ENCODE measurements around the gene RBM34. TPM values are rescaled to one million over a fixed set of nuclear protein-coding genes. Genes with fewer than 3 reads are reported as not detected.

The RBM34 gene
- total and polyA plus RNA-seq, 10 of the 15 experiments (the other 5 are each of a cell fraction or from before 2014, with no cell fraction given), result 46.4 to 132 (median 109) TPM

DNA sequence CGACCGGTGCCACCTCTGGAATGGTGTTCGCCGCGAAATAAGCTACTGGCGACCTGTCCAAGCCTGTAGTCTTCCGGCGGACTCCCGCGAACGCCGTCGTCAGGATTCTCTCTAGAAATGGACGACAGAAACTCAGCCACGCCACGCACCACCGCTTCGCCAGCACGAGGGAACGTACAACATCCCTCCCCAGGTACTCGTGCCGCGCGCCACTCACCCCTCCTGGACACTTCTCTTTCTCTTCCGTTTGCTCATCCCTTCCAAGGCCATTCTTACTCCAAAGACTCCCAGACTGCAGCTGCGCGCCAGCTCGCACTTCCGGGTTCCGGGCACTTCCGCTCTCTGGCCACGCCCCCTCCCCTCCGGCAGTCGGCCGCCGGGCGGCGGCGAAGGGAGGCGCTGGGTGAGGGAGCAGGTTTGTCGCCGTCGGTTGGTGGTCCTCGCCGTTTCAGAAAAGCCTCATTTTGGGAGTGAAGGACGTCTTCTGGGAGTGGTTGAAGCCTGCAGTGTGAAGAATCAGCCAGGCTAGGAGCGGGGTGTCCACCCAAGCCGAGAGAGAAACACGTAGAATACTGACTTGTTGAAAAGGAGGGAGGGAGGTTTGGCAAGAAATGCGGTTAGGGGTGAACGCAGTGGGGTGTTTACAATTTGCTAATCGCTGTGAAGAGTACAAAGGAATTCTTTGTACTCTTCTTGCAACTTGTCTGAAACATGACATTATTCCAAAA, at the start of gene RBM34 (continued):
- TF ChIP-seq, protein P1, sequence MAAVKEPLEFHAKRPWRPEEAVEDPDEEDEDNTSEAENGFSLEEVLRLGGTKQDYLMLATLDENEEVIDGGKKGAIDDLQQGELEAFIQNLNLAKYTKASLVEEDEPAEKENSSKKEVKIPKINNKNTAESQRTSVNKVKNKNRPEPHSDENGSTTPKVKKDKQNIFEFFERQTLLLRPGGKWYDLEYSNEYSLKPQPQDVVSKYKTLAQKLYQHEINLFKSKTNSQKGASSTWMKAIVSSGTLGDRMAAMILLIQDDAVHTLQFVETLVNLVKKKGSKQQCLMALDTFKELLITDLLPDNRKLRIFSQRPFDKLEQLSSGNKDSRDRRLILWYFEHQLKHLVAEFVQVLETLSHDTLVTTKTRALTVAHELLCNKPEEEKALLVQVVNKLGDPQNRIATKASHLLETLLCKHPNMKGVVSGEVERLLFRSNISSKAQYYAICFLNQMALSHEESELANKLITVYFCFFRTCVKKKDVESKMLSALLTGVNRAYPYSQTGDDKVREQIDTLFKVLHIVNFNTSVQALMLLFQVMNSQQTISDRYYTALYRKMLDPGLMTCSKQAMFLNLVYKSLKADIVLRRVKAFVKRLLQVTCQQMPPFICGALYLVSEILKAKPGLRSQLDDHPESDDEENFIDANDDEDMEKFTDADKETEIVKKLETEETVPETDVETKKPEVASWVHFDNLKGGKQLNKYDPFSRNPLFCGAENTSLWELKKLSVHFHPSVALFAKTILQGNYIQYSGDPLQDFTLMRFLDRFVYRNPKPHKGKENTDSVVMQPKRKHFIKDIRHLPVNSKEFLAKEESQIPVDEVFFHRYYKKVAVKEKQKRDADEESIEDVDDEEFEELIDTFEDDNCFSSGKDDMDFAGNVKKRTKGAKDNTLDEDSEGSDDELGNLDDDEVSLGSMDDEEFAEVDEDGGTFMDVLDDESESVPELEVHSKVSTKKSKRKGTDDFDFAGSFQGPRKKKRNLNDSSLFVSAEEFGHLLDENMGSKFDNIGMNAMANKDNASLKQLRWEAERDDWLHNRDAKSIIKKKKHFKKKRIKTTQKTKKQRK (IDR thresholded peaks at IDR 0.05; ENCODE audit: low read depth, low read length), result no peak
- TF ChIP-seq ZSCAN29 (IDR thresholded peaks at IDR 0.05), result no peak; the same call in 1 of the 2 replicates
- no peak for TF ChIP-seq CHD4 (IDR thresholded peaks at IDR 0.05)
- TF ChIP-seq, protein P2, sequence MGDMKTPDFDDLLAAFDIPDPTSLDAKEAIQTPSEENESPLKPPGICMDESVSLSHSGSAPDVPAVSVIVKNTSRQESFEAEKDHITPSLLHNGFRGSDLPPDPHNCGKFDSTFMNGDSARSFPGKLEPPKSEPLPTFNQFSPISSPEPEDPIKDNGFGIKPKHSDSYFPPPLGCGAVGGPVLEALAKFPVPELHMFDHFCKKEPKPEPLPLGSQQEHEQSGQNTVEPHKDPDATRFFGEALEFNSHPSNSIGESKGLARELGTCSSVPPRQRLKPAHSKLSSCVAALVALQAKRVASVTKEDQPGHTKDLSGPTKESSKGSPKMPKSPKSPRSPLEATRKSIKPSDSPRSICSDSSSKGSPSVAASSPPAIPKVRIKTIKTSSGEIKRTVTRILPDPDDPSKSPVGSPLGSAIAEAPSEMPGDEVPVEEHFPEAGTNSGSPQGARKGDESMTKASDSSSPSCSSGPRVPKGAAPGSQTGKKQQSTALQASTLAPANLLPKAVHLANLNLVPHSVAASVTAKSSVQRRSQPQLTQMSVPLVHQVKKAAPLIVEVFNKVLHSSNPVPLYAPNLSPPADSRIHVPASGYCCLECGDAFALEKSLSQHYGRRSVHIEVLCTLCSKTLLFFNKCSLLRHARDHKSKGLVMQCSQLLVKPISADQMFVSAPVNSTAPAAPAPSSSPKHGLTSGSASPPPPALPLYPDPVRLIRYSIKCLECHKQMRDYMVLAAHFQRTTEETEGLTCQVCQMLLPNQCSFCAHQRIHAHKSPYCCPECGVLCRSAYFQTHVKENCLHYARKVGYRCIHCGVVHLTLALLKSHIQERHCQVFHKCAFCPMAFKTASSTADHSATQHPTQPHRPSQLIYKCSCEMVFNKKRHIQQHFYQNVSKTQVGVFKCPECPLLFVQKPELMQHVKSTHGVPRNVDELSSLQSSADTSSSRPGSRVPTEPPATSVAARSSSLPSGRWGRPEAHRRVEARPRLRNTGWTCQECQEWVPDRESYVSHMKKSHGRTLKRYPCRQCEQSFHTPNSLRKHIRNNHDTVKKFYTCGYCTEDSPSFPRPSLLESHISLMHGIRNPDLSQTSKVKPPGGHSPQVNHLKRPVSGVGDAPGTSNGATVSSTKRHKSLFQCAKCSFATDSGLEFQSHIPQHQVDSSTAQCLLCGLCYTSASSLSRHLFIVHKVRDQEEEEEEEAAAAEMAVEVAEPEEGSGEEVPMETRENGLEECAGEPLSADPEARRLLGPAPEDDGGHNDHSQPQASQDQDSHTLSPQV (IDR thresholded peaks at IDR 0.05), result no peak
- peak; percentile 89 for TF ChIP-seq RUNX3 (IDR thresholded peaks at IDR 0.05; ENCODE audit: low read length)
- TF ChIP-seq LARP7 (IDR thresholded peaks at IDR 0.05), result peak; percentile 38
- peak; percentile 37; the same call in 1 of the 2 replicates for TF ChIP-seq FOXK2 (IDR thresholded peaks at IDR 0.05)
- TF ChIP-seq TCF7 (IDR thresholded peaks at IDR 0.05; ENCODE audit: borderline replicate concordance), result no peak
- no peak for TF ChIP-seq TBL1XR1 (IDR thresholded peaks at IDR 0.05; ENCODE audit: low read depth, low read length)
- TF ChIP-seq, protein P3, sequence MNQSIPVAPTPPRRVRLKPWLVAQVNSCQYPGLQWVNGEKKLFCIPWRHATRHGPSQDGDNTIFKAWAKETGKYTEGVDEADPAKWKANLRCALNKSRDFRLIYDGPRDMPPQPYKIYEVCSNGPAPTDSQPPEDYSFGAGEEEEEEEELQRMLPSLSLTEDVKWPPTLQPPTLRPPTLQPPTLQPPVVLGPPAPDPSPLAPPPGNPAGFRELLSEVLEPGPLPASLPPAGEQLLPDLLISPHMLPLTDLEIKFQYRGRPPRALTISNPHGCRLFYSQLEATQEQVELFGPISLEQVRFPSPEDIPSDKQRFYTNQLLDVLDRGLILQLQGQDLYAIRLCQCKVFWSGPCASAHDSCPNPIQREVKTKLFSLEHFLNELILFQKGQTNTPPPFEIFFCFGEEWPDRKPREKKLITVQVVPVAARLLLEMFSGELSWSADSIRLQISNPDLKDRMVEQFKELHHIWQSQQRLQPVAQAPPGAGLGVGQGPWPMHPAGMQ (IDR thresholded peaks at IDR 0.05; ENCODE audit: borderline replicate concordance), result no peak
- TF ChIP-seq CBX5 (IDR thresholded peaks at IDR 0.05; ENCODE audit: low read depth), result 0 out of 2 replicates have a peak, but pooled peaks have one; percentile 47
- TF ChIP-seq DPF2 (IDR thresholded peaks at IDR 0.05), result no peak
- TF ChIP-seq SMC3 (IDR thresholded peaks at IDR 0.05; ENCODE audit: borderline replicate concordance, low read length), result no peak
- peak; percentile 98 for TF ChIP-seq POLR2A (IDR thresholded peaks at IDR 0.05; ENCODE audit: low read depth, low read length)
- no peak for TF ChIP-seq ZNF217 (IDR thresholded peaks at IDR 0.05)
- TF ChIP-seq, protein P4, sequence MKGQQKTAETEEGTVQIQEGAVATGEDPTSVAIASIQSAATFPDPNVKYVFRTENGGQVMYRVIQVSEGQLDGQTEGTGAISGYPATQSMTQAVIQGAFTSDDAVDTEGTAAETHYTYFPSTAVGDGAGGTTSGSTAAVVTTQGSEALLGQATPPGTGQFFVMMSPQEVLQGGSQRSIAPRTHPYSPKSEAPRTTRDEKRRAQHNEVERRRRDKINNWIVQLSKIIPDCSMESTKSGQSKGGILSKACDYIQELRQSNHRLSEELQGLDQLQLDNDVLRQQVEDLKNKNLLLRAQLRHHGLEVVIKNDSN (IDR thresholded peaks at IDR 0.05; ENCODE audit: borderline replicate concordance, extremely low read length, insufficient read depth, low read depth, low read length), result no peak
- TF ChIP-seq, protein P5, sequence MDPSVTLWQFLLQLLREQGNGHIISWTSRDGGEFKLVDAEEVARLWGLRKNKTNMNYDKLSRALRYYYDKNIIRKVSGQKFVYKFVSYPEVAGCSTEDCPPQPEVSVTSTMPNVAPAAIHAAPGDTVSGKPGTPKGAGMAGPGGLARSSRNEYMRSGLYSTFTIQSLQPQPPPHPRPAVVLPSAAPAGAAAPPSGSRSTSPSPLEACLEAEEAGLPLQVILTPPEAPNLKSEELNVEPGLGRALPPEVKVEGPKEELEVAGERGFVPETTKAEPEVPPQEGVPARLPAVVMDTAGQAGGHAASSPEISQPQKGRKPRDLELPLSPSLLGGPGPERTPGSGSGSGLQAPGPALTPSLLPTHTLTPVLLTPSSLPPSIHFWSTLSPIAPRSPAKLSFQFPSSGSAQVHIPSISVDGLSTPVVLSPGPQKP (IDR thresholded peaks at IDR 0.05; ENCODE audit: low read depth, low read length), result peak; percentile 52
- TF ChIP-seq, protein P6, sequence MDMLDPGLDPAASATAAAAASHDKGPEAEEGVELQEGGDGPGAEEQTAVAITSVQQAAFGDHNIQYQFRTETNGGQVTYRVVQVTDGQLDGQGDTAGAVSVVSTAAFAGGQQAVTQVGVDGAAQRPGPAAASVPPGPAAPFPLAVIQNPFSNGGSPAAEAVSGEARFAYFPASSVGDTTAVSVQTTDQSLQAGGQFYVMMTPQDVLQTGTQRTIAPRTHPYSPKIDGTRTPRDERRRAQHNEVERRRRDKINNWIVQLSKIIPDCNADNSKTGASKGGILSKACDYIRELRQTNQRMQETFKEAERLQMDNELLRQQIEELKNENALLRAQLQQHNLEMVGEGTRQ (IDR thresholded peaks at IDR 0.05; ENCODE audit: borderline replicate concordance, low read depth, low read length), result no peak
- TF ChIP-seq ZNF622 (IDR thresholded peaks at IDR 0.05), result no peak

Measured in GM12878 (cell line).